ENCODE measurements around the gene GSTA2.

DNA sequence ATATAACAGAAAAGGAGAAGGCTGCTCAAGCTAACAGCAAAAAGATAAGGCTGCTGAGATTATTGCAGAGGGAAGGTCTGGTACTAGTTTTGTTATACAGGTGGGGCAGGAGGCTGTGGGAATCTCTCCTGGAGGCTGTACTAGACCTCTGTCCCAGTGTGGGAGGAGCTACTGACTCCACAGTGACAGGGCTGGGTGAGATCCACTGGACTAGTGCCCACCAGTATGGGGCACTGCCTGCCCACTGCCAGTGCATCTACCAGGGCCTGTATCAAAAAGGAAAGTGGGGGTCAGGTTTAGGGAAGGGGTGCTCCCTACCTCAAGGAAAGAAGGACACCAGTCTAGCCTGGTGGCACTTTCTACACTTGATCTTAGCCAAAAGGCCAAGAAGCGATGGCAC lies 30.1 kb downstream of the GSTA2 start:
- TF ChIP-seq CTCF (IDR thresholded peaks at IDR 0.05; ENCODE audit: poor library complexity, severe bottlenecking) (no peak), POLR2AphosphoS5 (IDR thresholded peaks at IDR 0.05) (no peak), EZH2 (IDR thresholded peaks at IDR 0.05; ENCODE audit: borderline replicate concordance, insufficient read depth, low read length, poor library complexity, severe bottlenecking) (no peak), TAF1 (IDR thresholded peaks at IDR 0.05; ENCODE audit: low read depth) (no peak), EP300 (conservative IDR thresholded peaks at IDR 0.05; ENCODE audit: poor library complexity, severe bottlenecking) (no peak), MXI1 (conservative IDR thresholded peaks at IDR 0.05; ENCODE audit: poor library complexity, severe bottlenecking) (no peak), RAD21 (conservative IDR thresholded peaks at IDR 0.05) (no peak), REST (IDR thresholded peaks at IDR 0.05; ENCODE audit: borderline replicate concordance) (no peak)

Data from neural cell (in vitro differentiated cells).